ENCODE measurements around the gene CCL23.

The CCL23 gene

GRCh38 chr17:35968520-35969054 is 49.2 kb downstream of the CCL23 start:
- no peak for DNase-seq

- DNase-seq, result no peak
Observed at GRCh38 chr17:35965272-35965671, 52.5 kb downstream of the CCL23 start.

- DNase-seq, result no peak
Observed at GRCh38 chr17:35963663-35964062, 54.1 kb downstream of the CCL23 start.
